Mesenchymal stem cell (in vitro differentiated cells and primary cell): ENCODE results near the gene ERFL.

Source experiments
- DNase-seq: peaks from one replicate; pipeline ENCODE4 v3.0.0-alpha.2; 2013
- H2AFZ ChIP-seq: one replicate; pipeline ENCODE4 v1.6.1; 2013; ENCODE audit warnings: low read depth, mild to moderate bottlenecking, control low read depth, inconsistent platforms, low read length, moderate library complexity
- H2AK5ac ChIP-seq: 2 replicates; pipeline ENCODE4 v1.6.1; 2013; ENCODE audit warnings: low read length, moderate library complexity, mild to moderate bottlenecking, inconsistent platforms; ENCODE audit not compliant: severe bottlenecking
- H2BK120ac ChIP-seq: one replicate; pipeline ENCODE4 v1.6.1; 2013; ENCODE audit warnings: low read depth, mild to moderate bottlenecking, inconsistent platforms, low read length, moderate library complexity
- H2BK12ac ChIP-seq, 2 experiments: one replicate each; pipeline ENCODE4 v1.6.1; 2013; ENCODE audit warnings: inconsistent platforms in 2 of 2, low read length in 2 of 2, mild to moderate bottlenecking in 2 of 2, moderate library complexity in 2 of 2, control low read depth in 1 of 2
- H2BK15ac ChIP-seq: one replicate; pipeline ENCODE4 v1.6.1; 2013; ENCODE audit warnings: mild to moderate bottlenecking, low read depth, inconsistent platforms; ENCODE audit not compliant: poor library complexity, severe bottlenecking
- H2BK5ac ChIP-seq: 2 replicates; pipeline ENCODE4 v1.6.1; 2013; ENCODE audit warnings: low read depth, mild to moderate bottlenecking, low read length, control low read depth, inconsistent platforms; ENCODE audit not compliant: poor library complexity, severe bottlenecking
- H3K14ac ChIP-seq, 2 experiments: one replicate each; pipeline ENCODE4 v1.6.1; 2013; ENCODE audit warnings: inconsistent platforms in 2 of 2, low read length in 2 of 2, control low read depth in 1 of 2, mild to moderate bottlenecking in 1 of 2, moderate library complexity in 1 of 2
- H3K18ac ChIP-seq, 2 experiments: one replicate each; pipeline ENCODE4 v1.6.1; 2013; ENCODE audit warnings: inconsistent platforms in 2 of 2, low read length in 2 of 2, control low read depth in 1 of 2, low read depth in 1 of 2, mild to moderate bottlenecking in 1 of 2
- H3K23ac ChIP-seq, 2 experiments: one replicate each; pipeline ENCODE4 v1.6.1; 2013; ENCODE audit warnings: inconsistent platforms in 2 of 2, low read length in 2 of 2, mild to moderate bottlenecking in 2 of 2, moderate library complexity in 2 of 2, control low read depth in 1 of 2
- H3K27ac ChIP-seq: 2 replicates; pipeline ENCODE4 v1.5.1; 2013; ENCODE audit warnings: mild to moderate bottlenecking, moderate library complexity, low read length, control low read depth, inconsistent platforms; ENCODE audit not compliant: poor library complexity, severe bottlenecking
- H3K27me3 ChIP-seq, 2 experiments: 2 replicates each; pipeline versions ENCODE4 v1.6.1 to v1.7.0; 2013; ENCODE audit warnings: low read length in 2 of 2, mild to moderate bottlenecking in 2 of 2, moderate library complexity in 2 of 2, control low read depth in 1 of 2, inconsistent platforms in 1 of 2; ENCODE audit not compliant: control insufficient read depth in 1 of 2, insufficient read depth in 1 of 2
- H3K36me3 ChIP-seq, 2 experiments: 2 replicates each; pipeline versions ENCODE4 v1.6.1 to v1.7.0; 2013; ENCODE audit warnings: low read length in 2 of 2, control low read depth in 1 of 2, inconsistent platforms in 1 of 2, low read depth in 1 of 2, mild to moderate bottlenecking in 1 of 2; ENCODE audit not compliant: insufficient read depth in 2 of 2, control insufficient read depth in 1 of 2
- H3K4ac ChIP-seq, 2 experiments: one replicate each; pipeline ENCODE4 v1.6.1; 2013; ENCODE audit warnings: inconsistent platforms in 2 of 2, low read length in 2 of 2, mild to moderate bottlenecking in 2 of 2, moderate library complexity in 2 of 2, control low read depth in 1 of 2, low read depth in 1 of 2
- H3K4me1 ChIP-seq: 2 replicates; pipeline ENCODE4 v1.6.1; 2013; ENCODE audit warnings: low read depth, low read length, control low read depth; ENCODE audit not compliant: control insufficient read depth, insufficient read depth
- H3K4me2 ChIP-seq: 2 replicates; pipeline ENCODE4 v1.6.1; 2013; ENCODE audit warnings: low read length, mild to moderate bottlenecking, inconsistent platforms; ENCODE audit not compliant: poor library complexity, severe bottlenecking
- H3K4me3 ChIP-seq, 2 experiments: 2 replicates each; pipeline versions ENCODE4 v1.5.1 to v1.7.0; 2013; ENCODE audit warnings: low read length in 2 of 2, mild to moderate bottlenecking in 2 of 2, control low read depth in 1 of 2, low read depth in 1 of 2; ENCODE audit not compliant: insufficient read depth in 1 of 2
- H3K79me1 ChIP-seq: replicated peaks from 2 replicates; pipeline ENCODE4 v1.6.1; 2013; ENCODE audit warnings: mild to moderate bottlenecking, control low read depth, low read length, inconsistent platforms; ENCODE audit not compliant: poor library complexity, severe bottlenecking
- H3K9ac ChIP-seq: 2 replicates; pipeline ENCODE4 v1.7.0; 2013; ENCODE audit warnings: mild to moderate bottlenecking, low read length, moderate library complexity
- H3K9me3 ChIP-seq: 2 replicates; pipeline ENCODE4 v1.7.0; 2013; ENCODE audit warnings: mild to moderate bottlenecking, low read length; ENCODE audit not compliant: control insufficient read depth
- H4K8ac ChIP-seq: one replicate; pipeline ENCODE4 v1.6.1; 2013; ENCODE audit warnings: inconsistent platforms, mild to moderate bottlenecking, low read length, moderate library complexity
- H4K91ac ChIP-seq: one replicate; pipeline ENCODE4 v1.6.1; 2013; ENCODE audit warnings: mild to moderate bottlenecking, low read length, inconsistent platforms
- WGBS: methylation state at CpG from one replicate; pipeline ENCODE4 v1.1.7; 2013; ENCODE audit warnings: mixed read lengths; 5-methylcytosine and 5-hydroxymethylcytosine counted together

The ERFL gene

DNA sequence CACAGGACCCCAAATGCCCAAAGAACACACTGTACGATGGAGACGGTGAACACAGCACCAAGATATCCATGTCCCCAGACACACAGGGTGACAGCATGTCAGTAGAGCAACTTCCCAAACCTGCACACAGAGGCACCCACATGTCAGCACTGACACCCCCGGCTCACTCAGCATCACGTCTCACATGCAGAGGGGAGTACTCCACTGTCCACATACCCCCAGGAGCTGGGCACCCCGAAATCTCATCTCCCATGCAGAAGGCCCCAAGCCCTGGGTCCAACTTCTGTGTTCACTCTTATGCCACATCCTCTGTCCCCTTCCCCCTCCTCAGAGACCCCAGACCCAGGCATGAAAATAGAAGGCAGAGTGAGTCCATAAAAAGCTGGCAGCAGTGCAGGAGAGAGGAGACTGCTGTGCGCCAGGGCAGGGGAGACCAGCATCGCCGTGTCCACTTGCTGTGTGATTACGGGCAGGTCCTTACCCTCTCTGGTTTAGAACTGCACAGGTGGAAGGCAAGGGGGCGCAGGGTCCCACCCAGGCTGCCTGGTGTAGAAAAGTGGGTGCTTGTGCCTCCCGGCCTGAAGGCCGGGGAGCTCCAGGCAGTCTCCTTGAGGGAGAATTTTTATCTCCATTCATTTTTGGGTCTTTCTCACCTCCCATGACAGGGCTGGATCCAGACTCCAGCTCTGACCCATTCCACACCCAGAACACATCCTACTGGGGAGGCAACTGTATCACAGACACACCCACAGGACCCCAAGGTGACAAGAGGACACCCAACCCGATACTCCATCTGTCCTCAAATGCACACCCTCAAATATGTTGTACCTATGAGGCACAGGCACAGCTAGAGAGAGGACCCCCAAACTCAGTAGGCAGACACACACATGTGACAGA, 17.0 kb downstream of the ERFL start:
- no peak overlapping the region for H2BK12ac ChIP-seq
- H3K4ac ChIP-seq, result no peak overlapping the region
- no peak for DNase-seq
- H3K79me1 ChIP-seq, result no peaks in the 10 kb centered on the region
- H3K23ac ChIP-seq, result no peak overlapping the region
- no peak overlapping the region for H3K9ac ChIP-seq
- H3K27ac ChIP-seq, result no peak overlapping the region
- peaks cover 55 to 62% of the 10 kb centered on the region in 2 experiments for H3K27me3 ChIP-seq
- H3K36me3 ChIP-seq, result peaks cover 9 to 26% of the 10 kb centered on the region in 2 experiments
- no peak overlapping the region for H2BK120ac ChIP-seq
- no peak overlapping the region for H2AK5ac ChIP-seq
- H2BK5ac ChIP-seq, result no peak overlapping the region
- no peak overlapping the region for H3K18ac ChIP-seq
- no peak overlapping the region for H4K91ac ChIP-seq
- H3K14ac ChIP-seq, result no peak overlapping the region
- no peak overlapping the region for H3K4me3 ChIP-seq
- H3K9me3 ChIP-seq, result no peaks in the 10 kb centered on the region
- no peak overlapping the region for H2AFZ ChIP-seq
- H2BK15ac ChIP-seq, result no peak overlapping the region
- WGBS, result 79% methylated on average over 13 of the region's 13 CpGs
- H3K4me2 ChIP-seq, result no peak overlapping the region
- H3K4me1 ChIP-seq, result peaks cover 23% of the 10 kb centered on the region
- no peak overlapping the region for H4K8ac ChIP-seq

DNA sequence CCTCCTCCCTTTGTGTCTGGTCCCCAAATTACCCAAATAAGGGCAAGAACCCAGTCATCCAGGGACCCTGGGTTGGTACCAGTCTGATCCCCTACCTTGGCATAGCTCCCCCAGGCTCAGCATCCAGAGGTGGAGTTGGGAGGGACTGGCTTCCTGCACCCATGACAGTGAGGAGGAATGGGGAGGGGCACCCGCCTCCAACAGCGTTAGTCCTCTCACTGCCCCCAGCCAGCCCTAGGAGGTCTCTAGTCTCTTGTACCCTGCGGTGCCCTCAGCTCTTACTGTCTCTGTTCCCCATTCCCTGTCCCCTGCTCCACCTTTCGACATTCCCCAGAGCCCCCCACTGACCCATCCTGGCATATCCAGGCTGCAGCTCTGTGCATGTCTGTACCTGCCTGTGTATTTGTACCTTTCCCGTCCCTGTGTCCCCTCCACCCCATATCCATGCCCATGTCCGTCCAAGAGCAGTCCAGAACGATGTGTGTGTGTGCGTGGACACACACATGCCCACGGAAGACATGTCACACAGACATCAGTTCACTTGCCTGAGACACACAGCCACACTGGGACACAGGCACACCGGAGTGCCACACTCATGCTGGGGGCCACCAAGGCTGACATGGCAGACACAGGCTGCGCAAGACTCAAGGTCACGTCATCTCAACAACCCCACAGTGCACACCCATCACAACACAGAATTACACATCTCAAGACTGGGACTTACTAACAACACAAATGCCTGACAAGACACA, 17.8 kb downstream of the ERFL start:
- Histone ChIP-seq H2BK15ac (no peak overlapping the region), H2BK12ac (no peak overlapping the region), H4K91ac (no peak overlapping the region), H3K36me3 (peaks cover 17 to 34% of the 10 kb centered on the region in 2 experiments), H3K4ac (no peak overlapping the region), H2BK120ac (no peak overlapping the region), H4K8ac (no peak overlapping the region), H2BK5ac (no peak overlapping the region), H3K4me2 (no peak overlapping the region), H3K23ac (no peak overlapping the region), H2AFZ (no peak overlapping the region), H3K27me3 (peaks cover 47 to 54% of the 10 kb centered on the region in 2 experiments), H3K79me1 (no peaks in the 10 kb centered on the region), H3K4me3 (no peak overlapping the region), H3K18ac (no peak overlapping the region), H3K9ac (no peak overlapping the region), H2AK5ac (no peak overlapping the region), H3K14ac (no peak overlapping the region), H3K27ac (no peak overlapping the region), H3K4me1 (peaks cover 23% of the 10 kb centered on the region), H3K9me3 (no peaks in the 10 kb centered on the region)
- DNase-seq, result no peak
- 82% methylated on average over 12 of the region's 12 CpGs for WGBS

DNA sequence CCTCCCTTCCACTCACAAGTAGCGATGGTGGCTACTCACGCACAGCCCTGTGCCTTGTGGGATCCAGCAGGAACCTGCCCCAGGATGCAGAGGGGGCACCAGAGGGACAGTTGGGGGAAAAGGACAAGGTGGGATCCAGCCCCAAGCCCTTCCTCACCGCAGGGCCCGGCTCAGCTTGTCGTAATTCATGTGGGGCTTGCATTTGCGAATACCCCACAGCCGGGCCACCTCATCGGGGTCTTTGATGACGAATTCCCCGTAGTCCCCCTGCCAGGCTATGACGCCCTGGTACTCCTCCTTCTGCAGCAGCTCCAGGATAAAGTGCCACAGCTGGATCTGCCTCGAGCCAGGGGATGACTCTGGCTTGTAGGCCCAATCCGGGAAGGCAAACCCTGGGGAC, 18.5 kb downstream of the ERFL start:
- Histone ChIP-seq H3K23ac (no peak overlapping the region), H3K14ac (no peak overlapping the region), H3K27ac (no peak overlapping the region), H2BK12ac (no peak overlapping the region), H3K79me1 (no peaks in the 10 kb centered on the region), H3K9ac (no peak overlapping the region), H2BK120ac (no peak overlapping the region), H3K18ac (no peak overlapping the region), H3K4me3 (no peak overlapping the region), H2BK15ac (no peak overlapping the region), H3K27me3 (peaks cover 43 to 49% of the 10 kb centered on the region in 2 experiments), H3K4me1 (peaks cover 22% of the 10 kb centered on the region), H3K4me2 (no peak overlapping the region), H3K4ac (no peak overlapping the region), H2BK5ac (no peak overlapping the region), H3K9me3 (no peaks in the 10 kb centered on the region), H3K36me3 (peaks cover 24 to 41% of the 10 kb centered on the region in 2 experiments), H2AK5ac (no peak overlapping the region), H4K8ac (no peak overlapping the region), H2AFZ (no peak overlapping the region), H4K91ac (no peak overlapping the region)
- 81% methylated on average over 13 of the region's 13 CpGs for WGBS
- DNase-seq, result no peak
